HCT116 (cell line): Measurements from ENCODE around the gene VRK3. TPM values are rescaled to one million over a fixed set of nuclear protein-coding genes. Genes with fewer than 3 reads are reported as not detected.

Experiments
- ATAC-seq: fragments of 200-7000 bp; cut with Tn5 transposase; 2 replicates; pipeline ENCODE4 v1.9.1; 2020; ENCODE audit warnings: mild to moderate bottlenecking, moderate library complexity
- BruUV-seq: library from RNA; stranded (reverse); fragments of 400-500 nt; replicated peaks from 2 replicates; lab custom pipeline; 2021; lab: Mats Ljungman, UMichigan
- CTCF ChIA-PET: fragments of 300-600 bp; sonication (Branson Sonifier 250); formaldehyde crosslinking; loops from one replicate; lab custom pipeline; 2021; ENCODE audit warnings: antibody characterized with exemption; lab: Charles Lee
- POLR2A ChIA-PET: fragments of 300-600, 350-600 bp; sonication (Branson Sonifier 250); formaldehyde crosslinking; loops from one replicate; lab custom pipeline; 2021; ENCODE audit warnings: antibody characterized with exemption; lab: Charles Lee
- RAD21 ChIA-PET, 2 experiments: fragments of 300-600 bp; sonication (Branson Sonifier 250); formaldehyde crosslinking; loops; one replicate each; lab custom pipeline; 2023; ENCODE audit warnings: low total read pairs in 2 of 2; ENCODE audit not compliant: uncharacterized antibody in 2 of 2, unreplicated experiment in 2 of 2, low non-redundant PET in 1 of 2; lab: Charles Lee
- DNase-seq: peaks from one replicate; pipeline ENCODE4 v3.0.0-alpha.2; 2010; ENCODE audit warnings: low read depth, low spot score
- H2AFZ ChIP-seq: fragments of 200-600 bp; shearing (Covaris generic), sonication (generic); 2 replicates; pipeline ENCODE4 v1.6.1; 2017; ENCODE audit warnings: low read depth, mixed run types, mixed read lengths, antibody characterized with exemption, low read length; ENCODE audit not compliant: poor library complexity, severe bottlenecking
- H3K27ac ChIP-seq: 2 replicates; pipeline ENCODE4 v1.5.1; 2012; ENCODE audit warnings: low read depth, low read length
- H3K27me3 ChIP-seq: fragments of 200-600 bp; sonication (generic); 2 replicates; pipeline ENCODE4 v1.6.1; 2016; ENCODE audit warnings: mixed run types, low read length, mixed read lengths; ENCODE audit not compliant: insufficient read depth
- H3K36me3 ChIP-seq, 2 experiments: fragments of 200-500 bp in 1 of 2; fragments of 200-600 bp in 1 of 2; sonication (Bioruptor generic) in 1 of 2; sonication (generic) in 1 of 2; 2 replicates each; pipeline versions ENCODE4 v1.5.1 to v1.6.1; 2014 to 2016; ENCODE audit warnings: low read length in 2 of 2, inconsistent platforms in 1 of 2, mixed read lengths in 1 of 2, mixed run types in 1 of 2; ENCODE audit not compliant: insufficient read depth in 2 of 2, control insufficient read depth in 1 of 2
- H3K4me1 ChIP-seq, 2 experiments: fragments of 200-600 bp in 1 of 2; sonication (generic) in 1 of 2; 2 replicates each; pipeline versions ENCODE4 v1.5.1 to v1.6.1; 2012 to 2017; ENCODE audit warnings: low read length in 2 of 2, inconsistent platforms in 1 of 2, mild to moderate bottlenecking in 1 of 2, mixed read lengths in 1 of 2, mixed run types in 1 of 2, moderate library complexity in 1 of 2; ENCODE audit not compliant: insufficient read depth in 2 of 2, control insufficient read depth in 1 of 2
- H3K4me2 ChIP-seq: fragments of 200-600 bp; sonication (generic); 2 replicates; pipeline ENCODE4 v1.6.1; 2017; ENCODE audit warnings: mixed run types, low read length, mixed read lengths
- H3K4me3 ChIP-seq, 2 experiments: fragments of 200-600 bp in 1 of 2; sonication (generic) in 1 of 2; replicated peaks in 1 of 2; 2 replicates each; pipeline ENCODE4 v1.5.1; 2011 to 2016; ENCODE audit warnings: low read length in 2 of 2, control low read depth in 1 of 2, low read depth in 1 of 2, mild to moderate bottlenecking in 1 of 2, mixed read lengths in 1 of 2, mixed run types in 1 of 2
- H3K79me2 ChIP-seq: fragments of 200-600 bp; sonication (generic); 2 replicates; pipeline ENCODE4 v1.6.1; 2017; ENCODE audit warnings: mild to moderate bottlenecking, mixed run types, low read length, moderate library complexity, mixed read lengths; ENCODE audit not compliant: insufficient read depth
- H3K9ac ChIP-seq: fragments of 200-600 bp; sonication (generic); 2 replicates; pipeline ENCODE4 v1.6.1; 2016; ENCODE audit warnings: low read length, mixed read lengths
- H3K9me2 ChIP-seq: fragments of 200-600 bp; sonication (generic), shearing (Covaris generic); 2 replicates; pipeline ENCODE4 v1.6.1; 2017; ENCODE audit warnings: mixed run types, mild to moderate bottlenecking, moderate library complexity; ENCODE audit not compliant: insufficient read depth
- H3K9me3 ChIP-seq, 2 experiments: fragments of 200-500 bp in 1 of 2; fragments of 200-600 bp in 1 of 2; sonication (Bioruptor generic) in 1 of 2; sonication (generic) in 1 of 2; 2 replicates each; pipeline ENCODE4 v1.6.1; 2014 to 2017; ENCODE audit warnings: low read length in 2 of 2, mixed read lengths in 2 of 2, inconsistent platforms in 1 of 2, low read depth in 1 of 2, mild to moderate bottlenecking in 1 of 2, mixed run types in 1 of 2, moderate library complexity in 1 of 2; ENCODE audit not compliant: control insufficient read depth in 1 of 2, insufficient read depth in 1 of 2
- H4K20me1 ChIP-seq: fragments of 200-600 bp; sonication (generic), shearing (Covaris generic); 2 replicates; pipeline ENCODE4 v1.6.1; 2017; ENCODE audit warnings: mixed run types, mild to moderate bottlenecking, moderate library complexity; ENCODE audit not compliant: insufficient read depth
- CBX3 ChIP-seq: IDR thresholded peaks from 2 replicates; pipeline ENCODE4 v1.6.1; 2012; ENCODE audit warnings: low read depth
- CEBPB ChIP-seq: IDR thresholded peaks from 2 replicates; pipeline ENCODE4 v1.6.1; 2012; ENCODE audit warnings: low read depth
- EGR1 ChIP-seq: IDR thresholded peaks from 2 replicates; pipeline ENCODE4 v1.6.1; 2012; ENCODE audit warnings: low read depth
- ELF1 ChIP-seq: IDR thresholded peaks from 2 replicates; pipeline ENCODE4 v1.6.1; 2012; ENCODE audit warnings: low read depth, borderline replicate concordance
- EZH2 ChIP-seq: fragments of 200-600 bp; sonication (generic); IDR thresholded peaks from 2 replicates; pipeline ENCODE4 v1.6.1; 2017; ENCODE audit warnings: antibody characterized with exemption, mixed run types
- FOSL1 ChIP-seq: IDR thresholded peaks from 2 replicates; pipeline ENCODE4 v1.6.1; 2012; ENCODE audit warnings: low read depth
- JUND ChIP-seq: IDR thresholded peaks from 2 replicates; pipeline ENCODE4 v1.6.1; 2012
- POLR2A ChIP-seq: IDR thresholded peaks from 2 replicates; pipeline ENCODE4 v1.7.0; 2011; ENCODE audit warnings: borderline replicate concordance; ENCODE audit not compliant: insufficient read depth, insufficient read length; ENCODE audit errors: extremely low read depth
- SIN3A ChIP-seq: IDR thresholded peaks from 2 replicates; pipeline ENCODE4 v1.6.1; 2012; ENCODE audit warnings: low read depth
- SRF ChIP-seq: IDR thresholded peaks from 2 replicates; pipeline ENCODE4 v1.6.1; 2012; ENCODE audit warnings: low read depth
- YY1 ChIP-seq: IDR thresholded peaks from 2 replicates; pipeline ENCODE4 v1.6.1; 2011; ENCODE audit warnings: low read length, low read depth, moderate library complexity, mild to moderate bottlenecking; ENCODE audit not compliant: insufficient replicate concordance; ENCODE audit errors: extremely low read depth
- ZFX ChIP-seq: fragments of 450-650 bp; IDR thresholded peaks from 2 replicates; pipeline ENCODE4 v1.6.1; 2017
- ZNF274 ChIP-seq: fragments of 200-500 bp; sonication (Bioruptor generic); IDR thresholded peaks from 2 replicates; pipeline ENCODE4 v1.6.1; 2014; ENCODE audit warnings: mild to moderate bottlenecking, low read depth, low read length, inconsistent platforms
- intact Hi-C: fragments of 100-400 bp; cut with micrococcal nuclease; formaldehyde crosslinking; loops from 2 replicates; pipeline ENCODE4 v1.10.0; 2022
- total RNA-seq: library from RNA; stranded (reverse); gene quantifications from one replicate; pipeline ENCODE4 v1.2.1, GENCODE V29; 2021; ENCODE audit not compliant: unreplicated experiment
- TF ChIP-seq, protein P1 (sequence below): IDR thresholded peaks from 2 replicates; pipeline ENCODE4 v1.6.1; 2012; ENCODE audit warnings: low read depth
- TF ChIP-seq, protein P2 (sequence below): IDR thresholded peaks from 2 replicates; pipeline ENCODE4 v1.6.1; 2011; ENCODE audit warnings: mild to moderate bottlenecking, low read length, moderate library complexity; ENCODE audit not compliant: insufficient replicate concordance; ENCODE audit errors: extremely low read depth
- TF ChIP-seq, protein P3 (sequence below): IDR thresholded peaks from 2 replicates; pipeline ENCODE4 v1.6.1; 2012

Gene VRK3
- total RNA-seq, 1 experiment from 2014 or later = 44.0 TPM

DNA sequence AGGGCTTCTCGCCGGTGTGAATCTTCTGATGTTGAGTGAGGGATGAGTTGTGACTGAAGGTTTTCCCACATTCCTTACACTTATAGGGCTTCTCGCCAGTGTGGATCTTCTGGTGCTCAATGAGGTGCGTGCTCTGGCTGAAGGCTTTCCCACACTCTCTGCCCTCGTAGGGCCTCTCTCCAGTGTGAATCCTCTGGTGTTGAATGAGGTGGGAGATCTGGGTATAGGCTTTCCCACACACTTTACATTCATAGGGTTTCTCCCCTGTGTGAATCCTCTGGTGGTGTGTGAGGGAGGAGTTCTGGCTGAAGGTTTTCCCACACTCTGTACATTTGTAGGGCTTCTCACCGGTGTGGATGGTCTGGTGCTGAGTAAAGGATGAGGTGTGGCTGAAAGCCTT lies 33.9 kb upstream of the VRK3 start:
- Histone ChIP-seq H3K4me2 (no peak overlapping the region), H3K27ac (no peak overlapping the region), H3K9ac (no peak overlapping the region), H3K9me3 (peaks cover 24 to 25% of the 10 kb centered on the region in 2 experiments; a peak in 2 of 4 replicates), H3K79me2 (no peaks in the 10 kb centered on the region), H3K4me1 (no peaks in the 10 kb centered on the region), H3K9me2 (no peaks in the 10 kb centered on the region), H3K27me3 (no peaks in the 10 kb centered on the region)
- intact Hi-C loops = no loop called here
- POLR2A ChIA-PET = no interaction called here
- CTCF ChIA-PET = no interaction called here
- no TSS peak for BruUV-seq
- RAD21 ChIA-PET = no interaction called here
- DNase-seq = no peak
- TF ChIP-seq, protein P1, sequence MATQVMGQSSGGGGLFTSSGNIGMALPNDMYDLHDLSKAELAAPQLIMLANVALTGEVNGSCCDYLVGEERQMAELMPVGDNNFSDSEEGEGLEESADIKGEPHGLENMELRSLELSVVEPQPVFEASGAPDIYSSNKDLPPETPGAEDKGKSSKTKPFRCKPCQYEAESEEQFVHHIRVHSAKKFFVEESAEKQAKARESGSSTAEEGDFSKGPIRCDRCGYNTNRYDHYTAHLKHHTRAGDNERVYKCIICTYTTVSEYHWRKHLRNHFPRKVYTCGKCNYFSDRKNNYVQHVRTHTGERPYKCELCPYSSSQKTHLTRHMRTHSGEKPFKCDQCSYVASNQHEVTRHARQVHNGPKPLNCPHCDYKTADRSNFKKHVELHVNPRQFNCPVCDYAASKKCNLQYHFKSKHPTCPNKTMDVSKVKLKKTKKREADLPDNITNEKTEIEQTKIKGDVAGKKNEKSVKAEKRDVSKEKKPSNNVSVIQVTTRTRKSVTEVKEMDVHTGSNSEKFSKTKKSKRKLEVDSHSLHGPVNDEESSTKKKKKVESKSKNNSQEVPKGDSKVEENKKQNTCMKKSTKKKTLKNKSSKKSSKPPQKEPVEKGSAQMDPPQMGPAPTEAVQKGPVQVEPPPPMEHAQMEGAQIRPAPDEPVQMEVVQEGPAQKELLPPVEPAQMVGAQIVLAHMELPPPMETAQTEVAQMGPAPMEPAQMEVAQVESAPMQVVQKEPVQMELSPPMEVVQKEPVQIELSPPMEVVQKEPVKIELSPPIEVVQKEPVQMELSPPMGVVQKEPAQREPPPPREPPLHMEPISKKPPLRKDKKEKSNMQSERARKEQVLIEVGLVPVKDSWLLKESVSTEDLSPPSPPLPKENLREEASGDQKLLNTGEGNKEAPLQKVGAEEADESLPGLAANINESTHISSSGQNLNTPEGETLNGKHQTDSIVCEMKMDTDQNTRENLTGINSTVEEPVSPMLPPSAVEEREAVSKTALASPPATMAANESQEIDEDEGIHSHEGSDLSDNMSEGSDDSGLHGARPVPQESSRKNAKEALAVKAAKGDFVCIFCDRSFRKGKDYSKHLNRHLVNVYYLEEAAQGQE = no peak
- TF ChIP-seq CBX3 (peak; percentile 17; the same call in 1 of the 2 replicates), ZFX (no peak)
- TF ChIP-seq, all 23 proteins: peak for 1
- Histone ChIP-seq H2AFZ (no peak overlapping the region), H3K36me3 (no peaks in the 10 kb centered on the region), H3K4me3 (no peak overlapping the region), H4K20me1 (no peaks in the 10 kb centered on the region)
- no peak for ATAC-seq

DNA sequence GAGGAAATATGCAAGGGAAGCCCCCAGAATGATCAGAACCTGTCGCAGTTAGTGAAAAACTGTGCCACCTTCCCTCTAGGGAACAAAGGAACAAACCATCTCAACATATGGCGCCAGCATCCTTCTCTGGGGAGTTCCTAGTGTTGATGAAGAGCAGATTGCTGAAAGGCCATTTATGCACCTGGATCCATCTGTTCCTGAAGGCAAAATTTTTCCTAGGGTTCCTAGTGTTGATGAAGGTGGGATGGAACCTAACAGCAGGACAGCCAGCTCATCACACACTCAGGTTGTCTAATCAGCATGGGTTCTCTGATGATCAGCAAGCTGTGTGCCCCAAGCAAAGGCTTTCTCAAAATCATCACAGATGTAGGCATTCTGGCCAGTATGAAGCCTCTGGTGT lies 33.3 kb upstream of the VRK3 start:
- no peak overlapping the region for H3K4me3 ChIP-seq
- intact Hi-C loops = no loop called here
- no peaks in the 10 kb centered on the region for H3K4me1 ChIP-seq
- H4K20me1 ChIP-seq = no peaks in the 10 kb centered on the region
- no peak overlapping the region for H3K9ac ChIP-seq
- RAD21 ChIA-PET = no interaction called here
- POLR2A ChIA-PET = no interaction called here
- H3K27ac ChIP-seq = no peak overlapping the region
- H2AFZ ChIP-seq = no peak overlapping the region
- BruUV-seq = no TSS peak
- H3K9me3 ChIP-seq = peaks cover 24 to 25% of the 10 kb centered on the region in 2 experiments; a peak in 2 of 4 replicates
- no peaks in the 10 kb centered on the region for H3K9me2 ChIP-seq
- CTCF ChIA-PET = no interaction called here
- H3K79me2 ChIP-seq = no peaks in the 10 kb centered on the region
- no peaks in the 10 kb centered on the region for H3K36me3 ChIP-seq
- H3K4me2 ChIP-seq = no peak overlapping the region
- DNase-seq (no peak), ATAC-seq (no peak)
- H3K27me3 ChIP-seq = no peaks in the 10 kb centered on the region
- no peak for TF ChIP-seq SRF
- no peak for TF ChIP-seq ZFX
- no peak for TF ChIP-seq EGR1
- TF ChIP-seq JUND = no peak
- TF ChIP-seq CEBPB = no peak
- TF ChIP-seq, protein P2, sequence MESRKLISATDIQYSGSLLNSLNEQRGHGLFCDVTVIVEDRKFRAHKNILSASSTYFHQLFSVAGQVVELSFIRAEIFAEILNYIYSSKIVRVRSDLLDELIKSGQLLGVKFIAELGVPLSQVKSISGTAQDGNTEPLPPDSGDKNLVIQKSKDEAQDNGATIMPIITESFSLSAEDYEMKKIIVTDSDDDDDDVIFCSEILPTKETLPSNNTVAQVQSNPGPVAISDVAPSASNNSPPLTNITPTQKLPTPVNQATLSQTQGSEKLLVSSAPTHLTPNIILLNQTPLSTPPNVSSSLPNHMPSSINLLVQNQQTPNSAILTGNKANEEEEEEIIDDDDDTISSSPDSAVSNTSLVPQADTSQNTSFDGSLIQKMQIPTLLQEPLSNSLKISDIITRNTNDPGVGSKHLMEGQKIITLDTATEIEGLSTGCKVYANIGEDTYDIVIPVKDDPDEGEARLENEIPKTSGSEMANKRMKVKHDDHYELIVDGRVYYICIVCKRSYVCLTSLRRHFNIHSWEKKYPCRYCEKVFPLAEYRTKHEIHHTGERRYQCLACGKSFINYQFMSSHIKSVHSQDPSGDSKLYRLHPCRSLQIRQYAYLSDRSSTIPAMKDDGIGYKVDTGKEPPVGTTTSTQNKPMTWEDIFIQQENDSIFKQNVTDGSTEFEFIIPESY = no peak
- TF ChIP-seq FOSL1 = no peak
- no peak for TF ChIP-seq YY1
- TF ChIP-seq SIN3A = no peak
- TF ChIP-seq EZH2 = no peak
- TF ChIP-seq, protein P3, sequence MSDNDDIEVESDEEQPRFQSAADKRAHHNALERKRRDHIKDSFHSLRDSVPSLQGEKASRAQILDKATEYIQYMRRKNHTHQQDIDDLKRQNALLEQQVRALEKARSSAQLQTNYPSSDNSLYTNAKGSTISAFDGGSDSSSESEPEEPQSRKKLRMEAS = no peak
- no peak for TF ChIP-seq CBX3
- TF ChIP-seq ZNF274 = no peak
- no peak for TF ChIP-seq ELF1
- TF ChIP-seq POLR2A = no peak
